ENCODE data around the gene SGK1. TPM values are rescaled to one million over a fixed set of nuclear protein-coding genes. Genes with fewer than 3 reads are reported as not detected.

SGK1 gene
- total RNA-seq, 4 donors from 2014 or later = 46.2 to 1,239 (median 876) TPM

GRCh38 chr6:134250776-134251175 is 67.1 kb downstream of the SGK1 start:
- Histone ChIP-seq H3K4me1 (peaks cover 0 to 22% (median 0%) of the 10 kb centered on the region in 4 donors), H3K9me3 (no peaks in the 10 kb centered on the region), H3K27me3 (no peaks in the 10 kb centered on the region), H3K4me3 (no peak overlapping the region), H3K36me3 (no peaks in the 10 kb centered on the region), H3K27ac (no peak overlapping the region)
- in situ Hi-C loops (cut with MboI; ENCODE audit: low pct_ligation_motif_present in 1 of 4, low pct_unique_long_range_greater_than_20kb in 1 of 4, low sequenced_read_pairs in 3 of 4) = no loop called here
- TF ChIP-seq EP300 (IDR thresholded peaks at IDR 0.05; ENCODE audit: low read depth) (no peak), POLR2AphosphoS5 (IDR thresholded peaks at IDR 0.05) (no peak), CTCF (IDR thresholded peaks at IDR 0.05) (no peak), POLR2A (IDR thresholded peaks at IDR 0.05) (no peak)
- intact Hi-C loops (cut with DNase I; ENCODE audit: low total_unique reads) = no loop called here
- no peak for DNase-seq
- 93 to 94% methylated on average over 2 of the region's 2 CpGs for WGBS, 2 donors (ENCODE audit: low coverage in 1 of 2)

- intact Hi-C loops (cut with DNase I; ENCODE audit: low total_unique reads) = no loop called here
- no peak for DNase-seq
- WGBS, 2 donors (ENCODE audit: low coverage in 1 of 2) = 42 to 48% methylated on average over 7 of the region's 7 CpGs
- in situ Hi-C loops (cut with MboI; ENCODE audit: low pct_ligation_motif_present in 1 of 4, low pct_unique_long_range_greater_than_20kb in 1 of 4, low sequenced_read_pairs in 3 of 4) = no loop called here
- peaks cover 0 to 22% (median 0%) of the 10 kb centered on the region in 4 donors for H3K4me1 ChIP-seq
- TF ChIP-seq CTCF (IDR thresholded peaks at IDR 0.05) (no peak), POLR2A (IDR thresholded peaks at IDR 0.05) (no peak), POLR2AphosphoS5 (IDR thresholded peaks at IDR 0.05) (no peak), EP300 (IDR thresholded peaks at IDR 0.05; ENCODE audit: low read depth) (no peak)
- H3K27ac ChIP-seq = no peak overlapping the region
- no peaks in the 10 kb centered on the region for H3K9me3 ChIP-seq
- H3K36me3 ChIP-seq = no peaks in the 10 kb centered on the region
- H3K4me3 ChIP-seq = no peak overlapping the region
- H3K27me3 ChIP-seq = no peaks in the 10 kb centered on the region
These were observed 67.9 kb downstream of the SGK1 start for GRCh38 chr6:134249759-134250602.

- H3K4me3 ChIP-seq = no peak overlapping the region
- in situ Hi-C loops (cut with MboI; ENCODE audit: low pct_ligation_motif_present in 1 of 4, low pct_unique_long_range_greater_than_20kb in 1 of 4, low sequenced_read_pairs in 3 of 4) = no loop called here
- no peaks in the 10 kb centered on the region for H3K27me3 ChIP-seq
- H3K36me3 ChIP-seq = no peaks in the 10 kb centered on the region
- DNase-seq = no peak
- no peaks in the 10 kb centered on the region for H3K9me3 ChIP-seq
- intact Hi-C loops (cut with DNase I; ENCODE audit: low total_unique reads) = no loop called here
- no peak overlapping the region for H3K27ac ChIP-seq
- peaks cover 0 to 22% (median 0%) of the 10 kb centered on the region in 4 donors for H3K4me1 ChIP-seq
- 73 to 87% methylated on average over 3 to 5 of the region's 5 CpGs for WGBS, 2 donors (ENCODE audit: low coverage in 1 of 2)
- TF ChIP-seq POLR2AphosphoS5 (IDR thresholded peaks at IDR 0.05) = no peak
- no peak for TF ChIP-seq POLR2A (IDR thresholded peaks at IDR 0.05)
These were observed 68.6 kb downstream of the SGK1 start for GRCh38 chr6:134249239-134249758.

- H3K4me1 ChIP-seq = peaks cover 0 to 22% (median 0%) of the 10 kb centered on the region in 4 donors
- no peaks in the 10 kb centered on the region for H3K27me3 ChIP-seq
- H3K9me3 ChIP-seq = no peaks in the 10 kb centered on the region
- 80 to 81% methylated on average over 3 to 4 of the region's 4 CpGs for WGBS, 2 donors (ENCODE audit: low coverage in 1 of 2)
- no peaks in the 10 kb centered on the region for H3K36me3 ChIP-seq
- DNase-seq = no peak
- H3K27ac ChIP-seq = no peak overlapping the region
- no peak for TF ChIP-seq EP300 (IDR thresholded peaks at IDR 0.05; ENCODE audit: low read depth)
- TF ChIP-seq POLR2AphosphoS5 (IDR thresholded peaks at IDR 0.05) = no peak
- no peak for TF ChIP-seq CTCF (IDR thresholded peaks at IDR 0.05)
- TF ChIP-seq POLR2A (IDR thresholded peaks at IDR 0.05) = no peak
- intact Hi-C loops (cut with DNase I; ENCODE audit: low total_unique reads) (no loop called here), in situ Hi-C loops (cut with MboI; ENCODE audit: low pct_ligation_motif_present in 1 of 4, low pct_unique_long_range_greater_than_20kb in 1 of 4, low sequenced_read_pairs in 3 of 4) (no loop called here)
- H3K4me3 ChIP-seq = no peak overlapping the region
These were observed 69.9 kb downstream of the SGK1 start for GRCh38 chr6:134247844-134248580.
